Endothelial cell of umbilical vein (primary cell): Measurements from ENCODE around the gene FERMT2. TPM values are rescaled to one million over a fixed set of nuclear protein-coding genes. Genes with fewer than 3 reads are reported as not detected.

Source experiments
- BruUV-seq: library from RNA; stranded (reverse); fragments of 400-500 nt; replicated peaks from 2 replicates; lab custom pipeline; 2021; lab: Mats Ljungman, UMichigan
- CTCF ChIA-PET: fragments of 300-600, 350-600 bp; sonication (Branson Sonifier 250); formaldehyde crosslinking; loops from one replicate; lab custom pipeline; 2021; ENCODE audit warnings: antibody characterized with exemption, inconsistent platforms; lab: Charles Lee
- POLR2A ChIA-PET: fragments of 300-600, 350-600 bp; sonication (Branson Sonifier 250); formaldehyde crosslinking; loops from one replicate; lab custom pipeline; 2021; ENCODE audit warnings: antibody characterized with exemption, inconsistent platforms; lab: Charles Lee
- DNase-seq: peaks from one replicate; pipeline ENCODE4 v3.0.0-alpha.2; 2011; ENCODE audit warnings: low read depth, low spot score
- FAIRE-seq: peaks from 2 replicates; lab custom pipeline; 2011; peaks lifted over from hg19 to GRCh38; lab: Jason Lieb, UNC
- H2AFZ ChIP-seq: 2 replicates; pipeline ENCODE4 v1.6.0; 2012; ENCODE audit warnings: low read depth, low read length, control low read depth, inconsistent platforms
- H3K27ac ChIP-seq: 2 replicates; pipeline ENCODE4 v1.5.1; 2011; ENCODE audit warnings: low read depth, mild to moderate bottlenecking, control low read depth, low read length, moderate library complexity; ENCODE audit not compliant: insufficient read depth
- H3K27me3 ChIP-seq, 2 experiments: 2 replicates each; pipeline versions ENCODE4 v1.6.0 to v1.6.1; 2011; ENCODE audit warnings: low read length in 2 of 2, mixed read lengths in 1 of 2; ENCODE audit not compliant: control insufficient read depth in 2 of 2, insufficient read depth in 2 of 2
- H3K36me3 ChIP-seq, 2 experiments: 2 replicates in 1 of 2; 3 replicates in 1 of 2; pipeline ENCODE4 v1.5.1; 2011; ENCODE audit warnings: low read length in 2 of 2, mild to moderate bottlenecking in 1 of 2, moderate library complexity in 1 of 2; ENCODE audit not compliant: control insufficient read depth in 2 of 2, insufficient read depth in 2 of 2; ENCODE audit errors: extremely low read depth in 1 of 2
- H3K4me1 ChIP-seq: 3 replicates; pipeline ENCODE4 v1.5.1; 2011; ENCODE audit warnings: mild to moderate bottlenecking, low read length; ENCODE audit not compliant: control insufficient read depth, insufficient read depth; ENCODE audit errors: extremely low read depth
- H3K4me2 ChIP-seq: 2 replicates; pipeline ENCODE4 v1.6.1; 2011; ENCODE audit warnings: low read length, control low read depth, mixed read lengths; ENCODE audit not compliant: insufficient read depth
- H3K4me3 ChIP-seq, 3 experiments: fragments of 200-600 bp in 1 of 3; sonication (generic), shearing (Covaris generic) in 1 of 3; replicated peaks in 1 of 3; 2 replicates each; pipeline ENCODE4 v1.5.1; 2011 to 2016; ENCODE audit warnings: control low read depth in 3 of 3, low read length in 3 of 3, mild to moderate bottlenecking in 2 of 3, inconsistent platforms in 1 of 3, low read depth in 1 of 3, moderate library complexity in 1 of 3; ENCODE audit not compliant: insufficient read depth in 1 of 3
- H3K79me2 ChIP-seq: 2 replicates; pipeline ENCODE4 v1.6.0; 2012; ENCODE audit warnings: low read length, inconsistent platforms; ENCODE audit not compliant: control insufficient read depth, insufficient read depth
- H3K9ac ChIP-seq: replicated peaks from 2 replicates; pipeline ENCODE3; 2011; ENCODE audit warnings: low read length, control low read depth; ENCODE audit not compliant: insufficient read depth; ENCODE audit errors: extremely low read depth
- H3K9me1 ChIP-seq: replicated peaks from 3 replicates; pipeline ENCODE4 v1.6.0; 2011; ENCODE audit warnings: mild to moderate bottlenecking, low read length; ENCODE audit not compliant: control insufficient read depth, insufficient read depth; ENCODE audit errors: extremely low read depth
- H3K9me3 ChIP-seq: replicated peaks from 2 replicates; pipeline ENCODE4 v1.5.1; 2012; ENCODE audit warnings: low read length, inconsistent platforms; ENCODE audit not compliant: control insufficient read depth, insufficient read depth
- H4K20me1 ChIP-seq: replicated peaks from 2 replicates; pipeline ENCODE3; 2011; ENCODE audit warnings: mild to moderate bottlenecking, low read length; ENCODE audit not compliant: control insufficient read depth, insufficient read depth; ENCODE audit errors: extremely low read depth
- EZH2 ChIP-seq: IDR thresholded peaks from 2 replicates; pipeline ENCODE4 v1.6.1; 2012; ENCODE audit warnings: borderline replicate concordance, low read depth, mild to moderate bottlenecking, moderate library complexity, low read length, inconsistent platforms; ENCODE audit not compliant: severe bottlenecking
- FOS ChIP-seq: IDR thresholded peaks from 2 replicates; pipeline ENCODE4 v1.6.1; 2011; ENCODE audit warnings: mild to moderate bottlenecking, low read length, moderate library complexity, borderline replicate concordance; ENCODE audit not compliant: insufficient read depth
- GATA2 ChIP-seq: IDR thresholded peaks from 2 replicates; pipeline ENCODE4 v1.7.0; 2011; ENCODE audit warnings: low read depth, mild to moderate bottlenecking, moderate library complexity, mixed read lengths, low read length; ENCODE audit not compliant: insufficient read length, insufficient read depth
- JUN ChIP-seq: IDR thresholded peaks from 2 replicates; pipeline ENCODE4 v1.6.1; 2011; ENCODE audit warnings: borderline replicate concordance, low read depth; ENCODE audit not compliant: insufficient read length, insufficient read depth
- MAX ChIP-seq: IDR thresholded peaks from 2 replicates; pipeline ENCODE4 v1.6.1; 2011; ENCODE audit not compliant: insufficient read depth, insufficient read length
- MYC ChIP-seq: IDR thresholded peaks from one replicate; pipeline ENCODE4 v1.6.1; 2011; ENCODE audit warnings: mild to moderate bottlenecking, low read depth, low read length
- POLR2A ChIP-seq: IDR thresholded peaks from 2 replicates; pipeline ENCODE4 v1.6.1; 2012; ENCODE audit warnings: low read depth, mild to moderate bottlenecking, control low read depth, low read length
- POLR2AphosphoS5 ChIP-seq: IDR thresholded peaks from 2 replicates; pipeline ENCODE4 v1.6.1; 2012; ENCODE audit warnings: low read depth, mild to moderate bottlenecking, control low read depth, low read length, moderate library complexity; ENCODE audit not compliant: insufficient read depth
- dilution Hi-C: fragments of 300-500 bp; cut with MboI; formaldehyde crosslinking; loops from one replicate; pipeline ENCODE4 v1.15.0; 2019; ENCODE audit warnings: low sequenced_read_pairs; ENCODE audit not compliant: extremely low pct_ligation_motif_present
- intact Hi-C: fragments of 100-400 bp; cut with micrococcal nuclease; formaldehyde crosslinking; loops from one replicate; pipeline ENCODE4 v1.10.0; 2022
- polyA plus RNA-seq, 4 experiments: library from polyadenylated mRNA; depleted of rRNA in 3 of 4; stranded (reverse) in 3 of 4; unstranded in 1 of 4; fragments of >200 nt; gene quantifications; 2 replicates each; pipeline versions ENCODE4 v1.2.1 to v1.2.3, GENCODE V29; 2011 to 2012; ENCODE audit warnings: missing spikeins in 1 of 4
- total RNA-seq: library from RNA; stranded (reverse); gene quantifications from 2 replicates; pipeline ENCODE4 v1.2.3, GENCODE V29; 2021
- TF ChIP-seq, protein P1 (sequence below), 2 donors: IDR thresholded peaks; 1 replicate in 1 of 2; 2 replicates in 1 of 2; pipeline ENCODE4 v1.5.1; 2011; ENCODE audit warnings: low read length in 2 of 2, mild to moderate bottlenecking in 2 of 2, moderate library complexity in 2 of 2, control low read depth in 1 of 2, inconsistent platforms in 1 of 2, low read depth in 1 of 2; ENCODE audit not compliant: insufficient read depth in 1 of 2; ENCODE audit errors: extremely low read depth in 1 of 2

The FERMT2 gene
- total and polyA plus RNA-seq, 2 donors (not counting 3 experiments of a cell fraction or from before 2014, with no cell fraction given): 58.7 to 108 TPM

GRCh38 chr14:52888839-52889838 lies 61.7 kb downstream of the FERMT2 start:
- no peak overlapping the region for H2AFZ ChIP-seq
- no peaks in the 10 kb centered on the region for H3K9me1 ChIP-seq
- peaks cover 25% of the 10 kb centered on the region for H3K79me2 ChIP-seq
- DNase-seq: no peak
- no peak for FAIRE-seq
- H3K4me2 ChIP-seq: no peak overlapping the region
- H3K4me1 ChIP-seq: peaks cover 14% of the 10 kb centered on the region
- no peaks in the 10 kb centered on the region for H3K9me3 ChIP-seq
- no peaks in the 10 kb centered on the region for H3K27me3 ChIP-seq
- H3K36me3 ChIP-seq: peaks cover 8 to 11% of the 10 kb centered on the region in 2 experiments
- ChIA-PET POLR2A (no interaction called here), CTCF (interaction anchor here (0.6 to 2.5 kb wide), 6 partner anchors 10 to 72 kb away, joined by 3 to 14 read pairs (median 4); no protein-coding TSS in a partner anchor)
- intact Hi-C loops (no loop called here), dilution Hi-C loops (no loop called here)
- BruUV-seq: no TSS peak
- no peak overlapping the region for H3K4me3 ChIP-seq
- TF ChIP-seq, protein P1, sequence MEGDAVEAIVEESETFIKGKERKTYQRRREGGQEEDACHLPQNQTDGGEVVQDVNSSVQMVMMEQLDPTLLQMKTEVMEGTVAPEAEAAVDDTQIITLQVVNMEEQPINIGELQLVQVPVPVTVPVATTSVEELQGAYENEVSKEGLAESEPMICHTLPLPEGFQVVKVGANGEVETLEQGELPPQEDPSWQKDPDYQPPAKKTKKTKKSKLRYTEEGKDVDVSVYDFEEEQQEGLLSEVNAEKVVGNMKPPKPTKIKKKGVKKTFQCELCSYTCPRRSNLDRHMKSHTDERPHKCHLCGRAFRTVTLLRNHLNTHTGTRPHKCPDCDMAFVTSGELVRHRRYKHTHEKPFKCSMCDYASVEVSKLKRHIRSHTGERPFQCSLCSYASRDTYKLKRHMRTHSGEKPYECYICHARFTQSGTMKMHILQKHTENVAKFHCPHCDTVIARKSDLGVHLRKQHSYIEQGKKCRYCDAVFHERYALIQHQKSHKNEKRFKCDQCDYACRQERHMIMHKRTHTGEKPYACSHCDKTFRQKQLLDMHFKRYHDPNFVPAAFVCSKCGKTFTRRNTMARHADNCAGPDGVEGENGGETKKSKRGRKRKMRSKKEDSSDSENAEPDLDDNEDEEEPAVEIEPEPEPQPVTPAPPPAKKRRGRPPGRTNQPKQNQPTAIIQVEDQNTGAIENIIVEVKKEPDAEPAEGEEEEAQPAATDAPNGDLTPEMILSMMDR (IDR thresholded peaks at IDR 0.05; ENCODE audit: extremely low read depth in 1 of 2, insufficient read depth in 1 of 2, low read depth in 1 of 2, low read length in 2 of 2): no peak
- no peak for TF ChIP-seq POLR2A
- no peak for TF ChIP-seq MAX
- TF ChIP-seq JUN: no peak
- no peak for TF ChIP-seq MYC
- no peak for TF ChIP-seq POLR2AphosphoS5
- no peak for TF ChIP-seq FOS
- TF ChIP-seq EZH2: no peak
- TF ChIP-seq GATA2: no peak
- no peak overlapping the region for H3K9ac ChIP-seq
- H4K20me1 ChIP-seq: no peaks in the 10 kb centered on the region
- no peak overlapping the region for H3K27ac ChIP-seq
